Breast epithelium (tissue), 3 donors: ENCODE data around the gene HABP2.

Source experiments
- CTCF ChIP-seq, 3 donors: fragments of 450-650 bp; IDR thresholded peaks; one replicate each; pipeline ENCODE4 v1.5.1; 2016 to 2017; ENCODE audit warnings: antibody characterized with exemption in 3 of 3, mild to moderate bottlenecking in 3 of 3, moderate library complexity in 3 of 3
- POLR2A ChIP-seq: fragments of 450-650 bp; IDR thresholded peaks from one replicate; pipeline ENCODE4 v1.6.1; 2016; ENCODE audit warnings: antibody characterized with exemption, mild to moderate bottlenecking, moderate library complexity
- POLR2AphosphoS5 ChIP-seq, 3 donors: sonication (generic); formaldehyde crosslinking; IDR thresholded peaks; one replicate each; pipeline ENCODE4 v1.6.1; 2017; ENCODE audit warnings: antibody characterized with exemption in 3 of 3

- TF ChIP-seq CTCF (IDR thresholded peaks at IDR 0.05) = no peak
- no peak for TF ChIP-seq POLR2A
- TF ChIP-seq POLR2AphosphoS5 (IDR thresholded peaks at IDR 0.05) = no peak
Measured at GRCh38 chr10:113518816-113519591, 33.8 kb upstream of the HABP2 start.
